Spinal cord (tissue), 10 donors: Measurements from ENCODE around the gene CMSS1. TPM values are rescaled to one million over a fixed set of nuclear protein-coding genes. Genes with fewer than 3 reads are reported as not detected.
A peak's percentile ranks its signal among the peaks of the same experiment; 100 is the strongest.

Experiments used
- DNase-seq, 6 donors: peaks; one replicate each; pipeline versions ENCODE4 v3.0.0 to v3.0.0-alpha.2; 2013 to 2015; ENCODE audit warnings: low spot score in 6 of 6, low read depth in 4 of 6
- H3K27ac ChIP-seq: one replicate; pipeline ENCODE4 v1.5.1; 2013; ENCODE audit warnings: low read depth, low read length, control low read depth
- H3K27me3 ChIP-seq: one replicate; pipeline ENCODE4 v1.6.1; 2013; ENCODE audit warnings: low read length; ENCODE audit not compliant: control insufficient read depth, insufficient read depth
- H3K36me3 ChIP-seq: one replicate; pipeline ENCODE4 v1.6.1; 2013; ENCODE audit warnings: low read length; ENCODE audit not compliant: control insufficient read depth, insufficient read depth
- H3K4me1 ChIP-seq: one replicate; pipeline ENCODE4 v1.6.1; 2013; ENCODE audit warnings: low read length; ENCODE audit not compliant: control insufficient read depth, insufficient read depth
- H3K4me3 ChIP-seq: one replicate; pipeline ENCODE4 v1.5.1; 2013; ENCODE audit warnings: low read depth, low read length, control low read depth
- H3K9me3 ChIP-seq: one replicate; pipeline ENCODE4 v1.6.1; 2013; ENCODE audit warnings: low read length; ENCODE audit not compliant: control insufficient read depth, insufficient read depth
- WGBS: methylation state at CpG from one replicate; pipeline ENCODE4 v1.1.5; 2013; ENCODE audit warnings: missing lambda C conversion rate; ENCODE audit not compliant: insufficient coverage; 5-methylcytosine and 5-hydroxymethylcytosine counted together
- polyA plus RNA-seq, 2 donors: library from polyadenylated mRNA; unstranded; fragments of 120-200 nt; gene quantifications; one replicate each; pipeline ENCODE4 v1.2.1, GENCODE V29; 2013; ENCODE audit not compliant: insufficient read length in 2 of 2
- total RNA-seq, 2 donors: library from RNA; depleted of rRNA in 1 of 2; stranded (reverse); fragments of 120-200 nt in 1 of 2; fragments of >200 nt in 1 of 2; gene quantifications; one replicate each; pipeline versions ENCODE4 v1.2.3 to v1.2.4, GENCODE V29; 2013 to 2014
- donor health status: healthy.

CMSS1 gene
- total and polyA plus RNA-seq, 4 donors, result 19.9 to 50.4 (median 36.3) TPM

GRCh38 chr3:100205171-100205570, 387.5 kb downstream of the CMSS1 start:
- Histone ChIP-seq H3K27ac (no peak overlapping the region), H3K4me3 (no peak overlapping the region), H3K36me3 (no peaks in the 10 kb centered on the region), H3K4me1 (no peaks in the 10 kb centered on the region), H3K9me3 (no peaks in the 10 kb centered on the region), H3K27me3 (no peaks in the 10 kb centered on the region)
- DNase-seq, result no peak
- no CpG with 5 or more reads among the region's 2 CpGs for WGBS

- no peak for DNase-seq
- H3K4me3 ChIP-seq, result no peak overlapping the region
- no peaks in the 10 kb centered on the region for H3K27me3 ChIP-seq
- WGBS, result no CpG with 5 or more reads among the region's 1 CpG
- H3K9me3 ChIP-seq, result no peaks in the 10 kb centered on the region
- H3K27ac ChIP-seq, result no peak overlapping the region
- H3K36me3 ChIP-seq, result no peaks in the 10 kb centered on the region
- no peaks in the 10 kb centered on the region for H3K4me1 ChIP-seq
These were observed 389.0 kb downstream of the CMSS1 start for GRCh38 chr3:100206687-100207086.

- H3K36me3 ChIP-seq, result no peaks in the 10 kb centered on the region
- no peak overlapping the region for H3K4me3 ChIP-seq
- no peaks in the 10 kb centered on the region for H3K27me3 ChIP-seq
- DNase-seq, result no peak
- no CpG with 5 or more reads among the region's 3 CpGs for WGBS
- no peaks in the 10 kb centered on the region for H3K4me1 ChIP-seq
- H3K27ac ChIP-seq, result no peak overlapping the region
- no peaks in the 10 kb centered on the region for H3K9me3 ChIP-seq
These were observed 390.2 kb downstream of the CMSS1 start for GRCh38 chr3:100207886-100208285.

- DNase-seq, result no peak
- no peak overlapping the region for H3K4me3 ChIP-seq
- no peaks in the 10 kb centered on the region for H3K27me3 ChIP-seq
- H3K36me3 ChIP-seq, result no peaks in the 10 kb centered on the region
- WGBS, result 100% methylated on average over 1 of the region's 2 CpGs
- H3K9me3 ChIP-seq, result no peaks in the 10 kb centered on the region
- H3K27ac ChIP-seq, result no peak overlapping the region
- no peaks in the 10 kb centered on the region for H3K4me1 ChIP-seq
These were observed 391.5 kb downstream of the CMSS1 start for GRCh38 chr3:100209169-100209568.

GRCh38 chr3:100209948-100210771, 392.5 kb downstream of the CMSS1 start:
- H3K27ac ChIP-seq, result peak overlapping the region; percentile 60
- WGBS, result 73% methylated on average over 2 of the region's 2 CpGs
- H3K4me1 ChIP-seq, result no peaks in the 10 kb centered on the region
- H3K4me3 ChIP-seq, result no peak overlapping the region
- H3K9me3 ChIP-seq, result no peaks in the 10 kb centered on the region
- H3K36me3 ChIP-seq, result no peaks in the 10 kb centered on the region
- peak in 1 of 6 donors; percentile 22 for DNase-seq
- H3K27me3 ChIP-seq, result no peaks in the 10 kb centered on the region

GRCh38 chr3:100210772-100211135, 393.1 kb downstream of the CMSS1 start:
- no CpG with 5 or more reads among the region's 3 CpGs for WGBS
- no peaks in the 10 kb centered on the region for H3K27me3 ChIP-seq
- no peaks in the 10 kb centered on the region for H3K9me3 ChIP-seq
- H3K4me1 ChIP-seq, result no peaks in the 10 kb centered on the region
- H3K4me3 ChIP-seq, result no peak overlapping the region
- H3K27ac ChIP-seq, result peak overlapping the region; percentile 65
- no peaks in the 10 kb centered on the region for H3K36me3 ChIP-seq
- DNase-seq, result peak; percentile 22 to 91 (median 39)

- H3K4me3 ChIP-seq, result no peak overlapping the region
- H3K36me3 ChIP-seq, result no peaks in the 10 kb centered on the region
- DNase-seq, result peak in 1 of 6 donors; percentile 6
- no peak overlapping the region for H3K27ac ChIP-seq
- no peaks in the 10 kb centered on the region for H3K27me3 ChIP-seq
- no peaks in the 10 kb centered on the region for H3K9me3 ChIP-seq
- 97% methylated on average over 4 of the region's 7 CpGs for WGBS
- H3K4me1 ChIP-seq, result no peaks in the 10 kb centered on the region
These were observed 396.4 kb downstream of the CMSS1 start for GRCh38 chr3:100213891-100214573.

- H3K27ac ChIP-seq, result no peak overlapping the region
- no peaks in the 10 kb centered on the region for H3K36me3 ChIP-seq
- H3K4me3 ChIP-seq, result no peak overlapping the region
- no peaks in the 10 kb centered on the region for H3K4me1 ChIP-seq
- H3K27me3 ChIP-seq, result no peaks in the 10 kb centered on the region
- DNase-seq, result no peak
- H3K9me3 ChIP-seq, result peaks cover 1% of the 10 kb centered on the region
- 89% methylated on average over 5 of the region's 5 CpGs for WGBS
These were observed 396.9 kb downstream of the CMSS1 start for GRCh38 chr3:100214574-100214964.

- no peak overlapping the region for H3K4me3 ChIP-seq
- peaks cover 4% of the 10 kb centered on the region for H3K9me3 ChIP-seq
- H3K4me1 ChIP-seq, result no peaks in the 10 kb centered on the region
- H3K27me3 ChIP-seq, result no peaks in the 10 kb centered on the region
- no peak for DNase-seq
- no peaks in the 10 kb centered on the region for H3K36me3 ChIP-seq
- WGBS, result no CpG with 5 or more reads among the region's 1 CpG
- no peak overlapping the region for H3K27ac ChIP-seq
These were observed 399.1 kb downstream of the CMSS1 start for GRCh38 chr3:100216713-100217112.

- peaks cover 4% of the 10 kb centered on the region for H3K9me3 ChIP-seq
- no peak for DNase-seq
- H3K4me1 ChIP-seq, result no peaks in the 10 kb centered on the region
- H3K4me3 ChIP-seq, result no peak overlapping the region
- WGBS, result no CpG with 5 or more reads among the region's 1 CpG
- H3K27me3 ChIP-seq, result no peaks in the 10 kb centered on the region
- no peak overlapping the region for H3K27ac ChIP-seq
- no peaks in the 10 kb centered on the region for H3K36me3 ChIP-seq
These were observed 403.5 kb downstream of the CMSS1 start for GRCh38 chr3:100221159-100221558.
